Measurements from ENCODE around the gene DDHD1.

DDHD1 gene

DNA sequence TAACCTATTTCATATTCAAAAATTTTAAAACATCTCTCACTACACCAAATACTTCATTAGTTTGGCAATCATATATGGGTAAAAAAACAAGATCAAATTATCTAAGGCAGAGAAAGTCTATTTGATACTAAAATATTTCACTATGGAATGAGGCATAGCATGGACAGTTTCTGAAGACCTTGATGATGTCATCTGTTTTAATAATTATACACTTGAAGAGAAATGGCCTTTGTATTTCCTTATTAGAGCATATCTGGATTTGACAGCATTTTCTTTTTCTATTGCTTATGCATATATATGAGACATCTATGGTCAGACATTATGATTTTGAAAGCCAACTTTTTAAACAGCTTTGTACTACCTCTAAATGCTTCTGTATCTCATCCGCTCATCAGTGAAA is 88.6 kb downstream of the DDHD1 start:
- no peak for DNase-seq (ENCODE audit: low spot score)
- in situ Hi-C loops (cut with MboI; ENCODE audit: low sequenced_read_pairs, unreplicated experiment), result no loop called here
- TF ChIP-seq, protein P1, sequence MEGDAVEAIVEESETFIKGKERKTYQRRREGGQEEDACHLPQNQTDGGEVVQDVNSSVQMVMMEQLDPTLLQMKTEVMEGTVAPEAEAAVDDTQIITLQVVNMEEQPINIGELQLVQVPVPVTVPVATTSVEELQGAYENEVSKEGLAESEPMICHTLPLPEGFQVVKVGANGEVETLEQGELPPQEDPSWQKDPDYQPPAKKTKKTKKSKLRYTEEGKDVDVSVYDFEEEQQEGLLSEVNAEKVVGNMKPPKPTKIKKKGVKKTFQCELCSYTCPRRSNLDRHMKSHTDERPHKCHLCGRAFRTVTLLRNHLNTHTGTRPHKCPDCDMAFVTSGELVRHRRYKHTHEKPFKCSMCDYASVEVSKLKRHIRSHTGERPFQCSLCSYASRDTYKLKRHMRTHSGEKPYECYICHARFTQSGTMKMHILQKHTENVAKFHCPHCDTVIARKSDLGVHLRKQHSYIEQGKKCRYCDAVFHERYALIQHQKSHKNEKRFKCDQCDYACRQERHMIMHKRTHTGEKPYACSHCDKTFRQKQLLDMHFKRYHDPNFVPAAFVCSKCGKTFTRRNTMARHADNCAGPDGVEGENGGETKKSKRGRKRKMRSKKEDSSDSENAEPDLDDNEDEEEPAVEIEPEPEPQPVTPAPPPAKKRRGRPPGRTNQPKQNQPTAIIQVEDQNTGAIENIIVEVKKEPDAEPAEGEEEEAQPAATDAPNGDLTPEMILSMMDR (IDR thresholded peaks at IDR 0.05; ENCODE audit: borderline replicate concordance, control extremely low read depth, extremely low read depth, insufficient read depth, missing control alignments), result no peak

DNA sequence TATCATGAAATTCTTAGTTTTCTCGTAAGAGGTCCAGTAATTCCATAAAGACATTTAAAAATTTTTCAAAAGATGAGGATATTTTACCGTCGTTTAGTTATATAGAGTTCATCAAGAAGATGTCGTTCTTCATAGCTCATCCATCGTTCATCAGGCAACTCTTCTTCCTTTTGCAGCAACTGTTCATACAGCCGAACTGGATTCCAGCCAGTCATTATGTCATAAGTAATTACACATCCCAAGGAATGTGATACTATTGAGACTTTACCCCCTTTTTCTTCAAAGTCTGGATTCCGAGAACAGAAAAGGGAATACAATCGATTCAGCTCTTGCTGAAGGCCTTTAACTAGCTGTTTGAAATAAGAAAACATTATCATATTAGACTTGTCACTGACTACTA is 90.3 kb downstream of the DDHD1 start:
- no peak for DNase-seq (ENCODE audit: low spot score)
- TF ChIP-seq, protein P1 (IDR thresholded peaks at IDR 0.05; ENCODE audit: borderline replicate concordance, control extremely low read depth, extremely low read depth, insufficient read depth, missing control alignments), result no peak
- in situ Hi-C loops (cut with MboI; ENCODE audit: low sequenced_read_pairs, unreplicated experiment), result no loop called here

DNA sequence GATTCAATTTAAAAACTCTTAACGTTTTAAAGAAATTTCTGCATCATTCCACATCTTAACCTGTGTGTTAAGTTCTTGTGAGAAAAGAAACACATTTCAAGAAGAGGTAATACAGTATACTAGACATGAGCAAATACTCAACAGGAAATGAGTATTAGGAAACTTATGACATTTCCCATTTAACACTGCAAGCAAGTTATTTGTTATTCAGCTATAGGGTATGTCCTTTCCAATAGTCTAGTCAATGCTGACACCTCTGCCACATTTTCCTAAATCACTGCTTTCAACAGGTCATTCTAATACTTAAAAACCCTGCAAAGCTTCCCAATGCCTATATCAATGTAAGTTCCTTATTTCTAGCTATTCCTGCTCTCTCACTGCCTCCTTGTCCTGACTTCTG is 93.1 kb downstream of the DDHD1 start:
- TF ChIP-seq, protein P1 (IDR thresholded peaks at IDR 0.05; ENCODE audit: borderline replicate concordance, control extremely low read depth, extremely low read depth, insufficient read depth, missing control alignments), result no peak
- peak; percentile 6 for DNase-seq (ENCODE audit: low spot score)

DNA sequence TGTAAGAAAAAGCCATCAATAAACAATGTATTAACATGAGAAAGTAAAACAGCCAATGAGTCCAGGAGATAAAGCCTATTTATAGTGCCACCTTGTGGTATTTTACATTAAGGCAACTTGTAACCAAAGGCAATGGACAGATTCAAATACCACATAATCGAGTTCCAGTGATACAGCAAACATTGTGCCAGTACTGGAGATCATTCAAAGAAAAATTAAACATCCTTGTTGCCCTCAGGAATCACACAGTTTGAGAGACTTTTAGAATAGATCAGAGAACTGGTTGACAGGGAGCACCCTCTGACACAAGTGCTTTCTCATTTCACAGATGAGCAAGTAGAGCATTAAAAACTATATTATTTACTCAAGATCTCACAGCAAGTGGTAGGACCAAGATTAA is 98.1 kb downstream of the DDHD1 start:
- peak; percentile 46 for DNase-seq (ENCODE audit: low spot score)
- in situ Hi-C loops (cut with MboI; ENCODE audit: low sequenced_read_pairs, unreplicated experiment), result no loop called here
- TF ChIP-seq, protein P1 (IDR thresholded peaks at IDR 0.05; ENCODE audit: borderline replicate concordance, control extremely low read depth, extremely low read depth, insufficient read depth, missing control alignments), result peak; percentile 49

More for the DNA sequence above, 93.1 kb downstream of the DDHD1 start:
- in situ Hi-C loops (cut with MboI; ENCODE audit: low sequenced_read_pairs, unreplicated experiment), result no loop called here

DNA sequence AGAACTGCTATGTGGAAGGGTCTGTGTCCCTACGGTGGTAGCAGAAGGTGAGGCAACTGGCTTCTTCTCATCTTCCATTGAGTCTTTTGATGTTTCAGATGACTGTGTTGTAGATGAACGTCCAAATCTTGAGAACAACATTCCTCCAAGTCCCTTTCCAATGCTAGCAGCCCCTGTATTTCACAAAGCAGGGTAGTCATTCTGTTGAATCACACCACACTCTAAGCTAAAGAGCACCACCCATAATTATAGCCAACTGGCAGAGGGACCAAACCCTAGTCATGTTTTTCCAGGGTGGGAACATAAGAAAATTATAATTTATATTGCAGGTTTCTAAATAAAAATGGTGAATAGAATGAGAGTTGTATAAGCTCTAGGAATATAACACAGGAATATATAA is 98.7 kb downstream of the DDHD1 start:
- TF ChIP-seq, protein P1 (IDR thresholded peaks at IDR 0.05; ENCODE audit: borderline replicate concordance, control extremely low read depth, extremely low read depth, insufficient read depth, missing control alignments), result no peak
- no peak for DNase-seq (ENCODE audit: low spot score)
- in situ Hi-C loops (cut with MboI; ENCODE audit: low sequenced_read_pairs, unreplicated experiment), result no loop called here

DNA sequence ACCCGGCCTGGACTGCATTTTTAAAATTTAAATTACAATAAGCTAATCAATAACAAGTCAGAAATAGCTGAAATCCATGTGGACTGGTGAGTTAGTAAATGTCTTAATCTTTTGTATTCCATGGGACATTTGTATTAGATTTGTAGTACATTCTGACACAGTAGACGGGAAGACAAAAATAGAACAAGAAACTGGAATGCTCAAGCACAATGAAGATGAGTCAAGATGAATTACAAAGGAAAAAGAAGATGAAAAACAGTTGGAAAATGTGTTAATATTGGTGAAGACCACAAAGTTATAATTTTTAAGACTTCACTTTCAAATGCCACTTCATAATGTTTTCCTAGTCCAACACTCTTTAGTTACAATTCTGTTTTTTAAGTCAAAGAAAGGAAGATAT is 104.5 kb downstream of the DDHD1 start:
- in situ Hi-C loops (cut with MboI; ENCODE audit: low sequenced_read_pairs, unreplicated experiment), result no loop called here
- TF ChIP-seq, protein P1 (IDR thresholded peaks at IDR 0.05; ENCODE audit: borderline replicate concordance, control extremely low read depth, extremely low read depth, insufficient read depth, missing control alignments), result no peak
- no peak for DNase-seq (ENCODE audit: low spot score)

Measured in GM13976 (cell line).